Astrocyte (in vitro differentiated cells and primary cell): ENCODE results near the gene PTPN13.

Experiments used
- CTCF ChIP-seq: IDR thresholded peaks from 2 replicates; pipeline ENCODE4 v1.5.1; 2011; ENCODE audit warnings: low read depth, mild to moderate bottlenecking, inconsistent platforms, low read length, moderate library complexity; ENCODE audit not compliant: insufficient read depth
- EZH2 ChIP-seq: IDR thresholded peaks from 2 replicates; pipeline ENCODE4 v1.6.1; 2012; ENCODE audit warnings: mild to moderate bottlenecking, low read length, inconsistent platforms; ENCODE audit not compliant: insufficient read depth

- no peak for TF ChIP-seq CTCF
- TF ChIP-seq EZH2, result no peak
These were observed 168.5 kb downstream of the PTPN13 start for GRCh38 chr4:86762649-86763048.
